B cell (primary cell): Measurements from ENCODE around the gene ATRNL1. TPM values are rescaled to one million over a fixed set of nuclear protein-coding genes. Genes with fewer than 3 reads are reported as not detected.

Experiments used
- ATAC-seq: fragments of 200-7000 bp; cut with Tn5 transposase; one replicate; pipeline ENCODE4 v1.10.0; 2021; ENCODE audit warnings: low read depth, mild to moderate bottlenecking, moderate number of reproducible peaks, moderate library complexity
- CTCF ChIA-PET: fragments of 350-600 bp; sonication (Branson Sonifier 250); formaldehyde crosslinking; loops from one replicate; lab custom pipeline; 2021; ENCODE audit warnings: antibody characterized with exemption, inconsistent platforms; lab: Charles Lee
- POLR2A ChIA-PET: fragments of 350-600 bp; sonication (Branson Sonifier 250); formaldehyde crosslinking; loops from one replicate; lab custom pipeline; 2021; ENCODE audit warnings: antibody characterized with exemption; lab: Charles Lee
- DNase-seq: peaks from one replicate; pipeline ENCODE4 v3.0.0; 2013
- H2AFZ ChIP-seq: 2 replicates; pipeline ENCODE4 v1.6.1; 2012; ENCODE audit warnings: mild to moderate bottlenecking, low read depth, low read length; ENCODE audit not compliant: insufficient read depth, poor library complexity, severe bottlenecking
- H3K27ac ChIP-seq, 2 donors: 1 replicate in 1 of 2; 2 replicates in 1 of 2; pipeline ENCODE4 v1.5.1; 2012 to 2013; ENCODE audit warnings: low read length in 2 of 2, mild to moderate bottlenecking in 2 of 2, moderate library complexity in 1 of 2
- H3K27me3 ChIP-seq, 4 experiments: fragments of 200-600 bp in 1 of 4; sonication (generic) in 1 of 4; replicated peaks in 1 of 4; 1 replicate in 2 of 4; 2 replicates in 2 of 4; pipeline versions ENCODE4 v1.6.1 to v1.7.0; 2013 to 2016; ENCODE audit warnings: low read length in 3 of 4, mild to moderate bottlenecking in 2 of 4, mixed read lengths in 1 of 4, moderate library complexity in 1 of 4; ENCODE audit not compliant: insufficient read depth in 4 of 4, control insufficient read depth in 3 of 4; ENCODE audit errors: control extremely low read depth in 1 of 4
- H3K36me3 ChIP-seq, 2 experiments: replicated peaks in 1 of 2; 1 replicate in 1 of 2; 2 replicates in 1 of 2; pipeline versions ENCODE4 v1.6.1 to v1.7.1; 2013; ENCODE audit warnings: low read length in 1 of 2; ENCODE audit not compliant: insufficient read depth in 2 of 2, control insufficient read depth in 1 of 2; ENCODE audit errors: control extremely low read depth in 1 of 2, extremely low read depth in 1 of 2
- H3K4me1 ChIP-seq, 2 donors: fragments of 200-600 bp in 1 of 2; sonication (generic) in 1 of 2; 1 replicate in 1 of 2; 2 replicates in 1 of 2; pipeline versions ENCODE4 v1.5.1 to v1.6.1; 2013 to 2017; ENCODE audit warnings: low read length in 2 of 2; ENCODE audit not compliant: control insufficient read depth in 2 of 2, insufficient read depth in 2 of 2
- H3K4me2 ChIP-seq: replicated peaks from 2 replicates; pipeline ENCODE3; 2012; ENCODE audit warnings: mild to moderate bottlenecking, low read depth, low read length; ENCODE audit not compliant: poor library complexity, severe bottlenecking
- H3K4me3 ChIP-seq, 5 experiments: fragments of 200-600 bp in 1 of 5; sonication (generic) in 1 of 5; 1 replicate in 3 of 5; 2 replicates in 2 of 5; pipeline versions ENCODE4 v1.5.1 to v1.7.0; 2011 to 2016; ENCODE audit warnings: low read length in 4 of 5, mild to moderate bottlenecking in 4 of 5, low read depth in 2 of 5, control low read depth in 1 of 5, moderate library complexity in 1 of 5; ENCODE audit not compliant: insufficient read depth in 1 of 5; ENCODE audit errors: control extremely low read depth in 1 of 5, extremely low read depth in 1 of 5
- H3K79me2 ChIP-seq: fragments of 200-600 bp; sonication (generic); one replicate; pipeline ENCODE4 v1.6.0; 2016; ENCODE audit warnings: low read length; ENCODE audit not compliant: control insufficient read depth, insufficient read depth
- H3K9ac ChIP-seq: fragments of 200-600 bp; sonication (generic); 2 replicates; pipeline ENCODE4 v1.6.1; 2017; ENCODE audit warnings: mild to moderate bottlenecking, low read length, moderate library complexity
- H3K9me3 ChIP-seq, 3 donors: one replicate each; pipeline versions ENCODE4 v1.6.1 to v1.7.1; 2013; ENCODE audit warnings: low read length in 2 of 3; ENCODE audit not compliant: control insufficient read depth in 2 of 3, insufficient read depth in 1 of 3; ENCODE audit errors: control extremely low read depth in 1 of 3
- H4K20me1 ChIP-seq: 2 replicates; pipeline ENCODE4 v1.6.0; 2012; ENCODE audit warnings: mild to moderate bottlenecking, low read length; ENCODE audit not compliant: insufficient read depth, control insufficient read depth, poor library complexity, severe bottlenecking
- H3K27ac Mint-ChIP-seq: one replicate; pipeline ENCODE4 v1.8.0; 2021; ENCODE audit warnings: mixed read lengths
- H3K27me3 Mint-ChIP-seq: one replicate; pipeline ENCODE4 v1.8.0; 2021; ENCODE audit warnings: mixed read lengths
- H3K4me1 Mint-ChIP-seq: one replicate; pipeline ENCODE4 v1.8.0; 2021; ENCODE audit warnings: mixed read lengths
- H3K4me3 Mint-ChIP-seq: one replicate; pipeline ENCODE4 v1.8.0; 2021; ENCODE audit warnings: mixed read lengths
- H3K9me3 Mint-ChIP-seq: one replicate; pipeline ENCODE4 v1.8.0; 2022; ENCODE audit warnings: mixed read lengths; ENCODE audit not compliant: insufficient read depth
- CTCF ChIP-seq: fragments of 200-600 bp; IDR thresholded peaks from one replicate; pipeline ENCODE4 v1.8.0; 2022; ENCODE audit warnings: antibody characterized with exemption, mild to moderate bottlenecking
- EZH2 ChIP-seq: IDR thresholded peaks from 2 replicates; pipeline ENCODE4 v1.6.1; 2012; ENCODE audit warnings: borderline replicate concordance, low read depth, mild to moderate bottlenecking, moderate library complexity, low read length; ENCODE audit not compliant: insufficient read depth, poor library complexity, severe bottlenecking
- WGBS: methylation state at CpG from one replicate; pipeline ENCODE4 v1.1.5; 2013; ENCODE audit warnings: missing lambda C conversion rate; ENCODE audit not compliant: insufficient coverage; 5-methylcytosine and 5-hydroxymethylcytosine counted together
- intact Hi-C: fragments of 100-400 bp; cut with micrococcal nuclease; formaldehyde crosslinking; loops from one replicate; pipeline ENCODE4 v1.10.0; 2022
- polyA plus RNA-seq: library from polyadenylated mRNA; depleted of rRNA; stranded (reverse); fragments of >200 nt; gene quantifications from 2 replicates; pipeline ENCODE4 v1.2.3, GENCODE V29; 2012
- total RNA-seq, 2 donors: library from RNA; stranded (reverse); fragments of 120-200 nt in 1 of 2; gene quantifications; 1 replicate in 1 of 2; 2 replicates in 1 of 2; pipeline versions ENCODE4 v1.2.3 to v1.2.4, GENCODE V29; 2013 to 2022

The ATRNL1 gene
- total and polyA plus RNA-seq, 2 donors (not counting 1 experiment from before 2014, with no cell fraction given): 0.24 to 2.2 TPM

- H3K36me3 ChIP-seq: no peaks in the 10 kb centered on the region
- H3K27ac Mint-ChIP-seq: no peak overlapping the region
- no peaks in the 10 kb centered on the region for H3K27me3 ChIP-seq
- no peaks in the 10 kb centered on the region for H3K27me3 Mint-ChIP-seq
- no peaks in the 10 kb centered on the region for H3K9me3 Mint-ChIP-seq
- TF ChIP-seq EZH2: no peak
- no peaks in the 10 kb centered on the region for H3K9me3 ChIP-seq
- no peak overlapping the region for H2AFZ ChIP-seq
- intact Hi-C loops: no loop called here
- no peak for ATAC-seq
- ChIA-PET CTCF (no interaction called here), POLR2A (no interaction called here)
- H3K4me1 ChIP-seq: no peaks in the 10 kb centered on the region
- no peak overlapping the region for H3K4me2 ChIP-seq
- H3K27ac ChIP-seq: no peak overlapping the region
- H4K20me1 ChIP-seq: no peaks in the 10 kb centered on the region
- DNase-seq: no peak
- no peaks in the 10 kb centered on the region for H3K79me2 ChIP-seq
- H3K4me3 ChIP-seq: no peak overlapping the region
- H3K9ac ChIP-seq: no peak overlapping the region
- WGBS: no CpG with 5 or more reads among the region's 1 CpG
- H3K4me3 Mint-ChIP-seq: no peak overlapping the region
- no peaks in the 10 kb centered on the region for H3K4me1 Mint-ChIP-seq
Measured at GRCh38 chr10:115866174-115866573, 773.0 kb downstream of the ATRNL1 start.

- no peaks in the 10 kb centered on the region for H3K36me3 ChIP-seq
- DNase-seq: no peak
- no peak overlapping the region for H3K4me3 ChIP-seq
- ChIA-PET CTCF (no interaction called here), POLR2A (no interaction called here)
- no peak overlapping the region for H3K9ac ChIP-seq
- H3K27ac Mint-ChIP-seq: no peak overlapping the region
- H3K4me2 ChIP-seq: no peak overlapping the region
- H3K79me2 ChIP-seq: no peaks in the 10 kb centered on the region
- no peak overlapping the region for H3K27ac ChIP-seq
- intact Hi-C loops: no loop called here
- H3K27me3 Mint-ChIP-seq: no peaks in the 10 kb centered on the region
- no peak overlapping the region for H3K4me3 Mint-ChIP-seq
- 100% methylated on average over 2 of the region's 4 CpGs for WGBS
- TF ChIP-seq EZH2 (no peak), CTCF (no peak)
- H3K4me1 Mint-ChIP-seq: no peaks in the 10 kb centered on the region
- H3K9me3 ChIP-seq: no peaks in the 10 kb centered on the region
- no peaks in the 10 kb centered on the region for H3K4me1 ChIP-seq
- no peaks in the 10 kb centered on the region for H4K20me1 ChIP-seq
- ATAC-seq: no peak
- no peaks in the 10 kb centered on the region for H3K9me3 Mint-ChIP-seq
- no peaks in the 10 kb centered on the region for H3K27me3 ChIP-seq
- H2AFZ ChIP-seq: no peak overlapping the region
Measured at GRCh38 chr10:115866691-115867090, 773.5 kb downstream of the ATRNL1 start.
